GM21390 (cell line): Measurements from ENCODE around the gene PBX1.

Experiments used
- ATAC-seq: cut with Tn5 transposase; IDR thresholded peaks from one replicate; pipeline ENCODE4 v1.9.1; 2021; ENCODE audit not compliant: unreplicated experiment

The PBX1 gene

GRCh38 chr1:164753521-164754077, 194.6 kb downstream of the PBX1 start:
- ATAC-seq: no peak

GRCh38 chr1:164754088-164754600, 195.2 kb downstream of the PBX1 start:
- ATAC-seq: no peak

- ATAC-seq: no peak
These were observed 196.7 kb downstream of the PBX1 start for GRCh38 chr1:164755690-164756089.

DNA sequence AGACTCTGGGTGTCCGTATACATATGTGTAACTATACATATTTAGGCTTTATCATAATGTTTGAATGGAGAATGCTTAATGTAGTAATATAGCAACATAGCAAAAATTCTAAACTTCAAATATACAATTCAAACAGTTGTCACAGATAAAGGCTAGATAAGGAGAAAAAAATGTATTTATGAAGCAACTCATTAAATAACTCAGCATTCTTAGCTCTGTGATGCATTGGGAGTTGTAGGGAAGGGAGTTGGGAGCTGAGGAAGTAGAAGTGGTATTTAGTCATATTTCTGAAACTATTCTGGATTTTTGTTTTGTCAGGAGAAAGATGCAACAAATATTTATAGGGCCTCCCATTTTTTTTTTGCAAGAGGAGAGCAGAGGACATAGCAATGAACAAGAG, 197.8 kb downstream of the PBX1 start:
- no peak for ATAC-seq

DNA sequence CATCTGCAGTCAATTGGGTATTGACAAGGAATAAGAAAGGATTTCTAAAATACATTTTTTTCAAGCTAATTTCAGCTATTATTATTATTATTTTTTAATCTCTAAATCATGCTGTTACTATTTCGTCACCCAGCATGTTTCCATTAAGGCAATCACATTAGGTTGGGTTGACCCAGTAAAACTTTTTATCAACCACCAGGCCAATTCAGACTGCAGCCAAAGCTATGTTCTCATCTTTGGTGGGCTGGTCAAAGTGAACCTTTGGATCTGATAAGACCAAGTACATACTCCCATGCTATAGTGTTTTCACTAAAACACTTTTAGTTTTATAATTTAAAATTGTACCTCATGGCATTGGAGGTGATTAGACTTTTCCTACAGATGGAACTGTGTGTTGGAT, 198.6 kb downstream of the PBX1 start:
- ATAC-seq: no peak

GRCh38 chr1:164759144-164759920, 200.3 kb downstream of the PBX1 start:
- no peak for ATAC-seq

- ATAC-seq: no peak
These were observed 201.0 kb downstream of the PBX1 start for GRCh38 chr1:164759979-164760469.

GRCh38 chr1:164760569-164760968, 201.6 kb downstream of the PBX1 start:
- no peak for ATAC-seq

GRCh38 chr1:164761009-164761408, 202.0 kb downstream of the PBX1 start:
- no peak for ATAC-seq

GRCh38 chr1:164763098-164763497, 204.1 kb downstream of the PBX1 start:
- no peak for ATAC-seq

GRCh38 chr1:164764333-164764732, 205.3 kb downstream of the PBX1 start:
- no peak for ATAC-seq

DNA sequence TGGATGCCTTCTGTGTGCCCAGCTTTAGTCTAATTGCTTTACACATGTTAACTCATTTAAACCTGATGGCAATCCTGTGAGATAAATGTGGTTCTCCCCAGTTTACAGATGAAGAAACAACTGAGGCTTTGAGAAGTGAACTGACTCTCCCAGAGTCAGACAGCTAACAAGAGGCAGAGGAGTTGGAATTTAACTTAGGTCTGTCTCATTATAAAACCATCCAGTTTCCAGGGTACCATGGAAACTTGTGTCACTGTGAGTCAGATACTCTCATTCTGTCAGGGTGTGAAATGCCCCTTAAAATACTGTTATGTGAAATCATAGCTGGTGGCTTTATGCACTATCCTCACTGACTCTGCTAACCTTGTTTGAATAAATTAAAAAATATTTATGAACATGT, 206.6 kb downstream of the PBX1 start:
- ATAC-seq: no peak

GRCh38 chr1:164765992-164766720, 207.2 kb downstream of the PBX1 start:
- ATAC-seq: no peak

- no peak for ATAC-seq
These were observed 208.9 kb downstream of the PBX1 start for GRCh38 chr1:164767752-164768402.

- no peak for ATAC-seq
These were observed 209.6 kb downstream of the PBX1 start for GRCh38 chr1:164768619-164769018.

DNA sequence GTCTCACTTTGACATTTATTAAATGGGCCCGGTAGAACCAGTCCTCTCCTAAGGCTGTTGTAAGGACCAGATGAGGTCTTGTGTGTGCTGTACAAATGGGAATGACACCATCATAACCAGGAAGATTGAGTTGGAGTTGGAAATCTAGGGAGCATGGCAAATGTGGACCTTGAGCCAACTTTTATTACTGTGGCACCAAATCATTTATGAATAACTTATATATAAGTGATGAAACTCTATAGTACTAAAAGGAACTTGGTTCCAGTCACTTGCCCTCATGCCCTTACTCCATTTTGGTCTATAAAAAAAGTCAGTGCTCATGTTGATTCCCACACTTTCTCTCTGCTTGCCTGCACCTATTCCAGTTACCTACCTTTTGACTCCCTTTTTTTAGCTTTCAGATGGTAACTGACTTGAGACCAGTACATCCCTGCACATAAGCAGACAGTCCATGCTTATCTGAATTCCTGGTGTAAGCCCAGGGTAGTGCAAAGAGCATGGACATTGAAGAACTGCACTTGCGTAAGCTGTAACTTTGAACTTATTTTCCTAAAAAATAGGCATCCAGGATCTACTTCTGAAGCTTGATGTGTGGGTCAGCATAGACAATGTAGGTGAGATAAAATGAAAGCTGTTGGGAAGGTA, 210.6 kb downstream of the PBX1 start:
- ATAC-seq: no peak

- ATAC-seq: no peak
These were observed 211.1 kb downstream of the PBX1 start for GRCh38 chr1:164770131-164770529.

- ATAC-seq: no peak
These were observed 212.1 kb downstream of the PBX1 start for GRCh38 chr1:164771041-164771618.

DNA sequence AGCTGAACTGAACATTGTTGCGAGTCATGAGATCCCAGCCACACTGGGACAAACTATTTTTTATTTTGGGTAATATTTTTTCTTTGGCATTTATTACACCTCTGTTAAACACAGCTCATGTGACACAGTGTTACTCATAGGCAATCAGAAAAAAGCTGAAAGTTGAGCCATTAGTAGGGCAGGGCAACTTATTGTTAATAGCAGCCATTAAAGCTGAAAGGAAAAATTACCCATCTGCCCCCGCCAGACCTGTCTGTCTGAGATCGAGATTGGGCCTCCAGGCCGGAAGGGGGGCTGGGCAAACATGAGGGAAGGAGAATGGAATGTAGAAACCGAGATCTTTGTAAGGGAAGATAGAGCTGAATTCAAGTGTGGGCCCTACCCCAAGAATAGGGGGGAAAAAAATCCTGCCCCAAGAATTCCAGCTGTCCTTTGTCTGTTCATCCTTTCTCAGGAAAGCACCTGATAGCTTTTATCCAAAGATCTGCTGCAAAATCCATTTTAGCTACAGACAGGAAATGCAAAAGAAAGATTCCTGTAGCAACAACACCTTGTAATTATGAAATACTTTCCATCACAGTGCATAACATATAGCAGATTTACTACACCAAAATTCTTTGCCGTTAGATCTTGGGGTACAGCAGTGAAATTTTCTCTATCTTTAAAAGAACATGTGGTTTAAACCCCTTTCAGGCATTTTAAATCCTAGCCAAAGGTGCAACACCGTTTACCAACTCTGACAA, 212.8 kb downstream of the PBX1 start:
- ATAC-seq: no peak

DNA sequence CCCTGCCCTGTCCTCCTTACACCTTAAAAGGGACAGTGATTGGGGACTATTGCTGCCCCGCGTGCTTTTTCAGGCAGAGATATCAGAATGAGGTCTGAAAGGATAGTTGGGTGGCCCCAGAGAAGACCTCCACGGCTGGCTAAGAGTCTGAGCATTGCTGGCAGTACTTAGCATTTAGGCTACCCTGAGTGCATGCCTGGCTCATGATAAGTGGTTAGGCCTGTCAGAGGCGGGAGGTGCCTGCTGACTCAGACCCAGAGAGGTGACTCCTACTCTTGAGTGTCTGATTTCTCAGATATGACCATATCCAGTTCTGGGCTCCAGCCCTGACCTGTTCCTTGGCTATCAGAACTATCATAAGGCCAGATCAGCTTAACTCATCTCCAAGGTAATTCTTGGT, 213.7 kb downstream of the PBX1 start:
- ATAC-seq: peak; percentile 86
